ENCODE measurements around the gene PHF21A.

- TF ChIP-seq CTCF (IDR thresholded peaks at IDR 0.05; ENCODE audit: low read depth, low read length): no peak
- no peak for TF ChIP-seq EZH2phosphoT487 (IDR thresholded peaks at IDR 0.05; ENCODE audit: low read depth)
These were observed 235.9 kb downstream of the PHF21A start, which contains the start of gene MAPK8IP1 for GRCh38 chr11:45885274-45885920.

All from OCI-LY3 (cell line).